IMR-90 (cell line): Measurements from ENCODE around the gene SORL1. TPM values are rescaled to one million over a fixed set of nuclear protein-coding genes. Genes with fewer than 3 reads are reported as not detected.

Experiments used
- ATAC-seq: fragments of 200-7000 bp; cut with Tn5 transposase; 2 replicates; pipeline ENCODE4 v1.9.1; 2020; ENCODE audit warnings: low read depth, mild to moderate bottlenecking, moderate library complexity
- BruUV-seq: library from RNA; stranded (reverse); fragments of 400-500 nt; replicated peaks from 2 replicates; lab custom pipeline; 2021; lab: Mats Ljungman, UMichigan
- CTCF ChIA-PET: fragments of 300-600 bp; formaldehyde crosslinking; extraction: SDS; loops from one replicate; lab custom pipeline; 2021; ENCODE audit warnings: antibody characterized with exemption; lab: Yijun Ruan, JAX
- POLR2A ChIA-PET: fragments of 300-600 bp; sonication (Branson Sonifier 250); formaldehyde crosslinking; loops from one replicate; lab custom pipeline; 2022; ENCODE audit warnings: antibody characterized with exemption; ENCODE audit not compliant: unreplicated experiment; lab: Charles Lee
- DNase-seq: peaks from one replicate; pipeline ENCODE4 v3.0.0; 2013
- H2AFZ ChIP-seq: replicated peaks from 2 replicates; pipeline ENCODE3; 2013; ENCODE audit warnings: low read length, mild to moderate bottlenecking; ENCODE audit not compliant: poor library complexity
- H2AK5ac ChIP-seq: 2 replicates; pipeline ENCODE4 v1.6.1; 2013; ENCODE audit warnings: low read depth, low read length, inconsistent platforms
- H2AK9ac ChIP-seq: replicated peaks from 2 replicates; pipeline ENCODE3; 2013; ENCODE audit warnings: mild to moderate bottlenecking, low read depth, low read length, moderate library complexity; ENCODE audit not compliant: poor library complexity
- H2BK120ac ChIP-seq: 2 replicates; pipeline ENCODE4 v1.6.1; 2013; ENCODE audit warnings: low read depth, low read length, inconsistent platforms
- H2BK15ac ChIP-seq: 3 replicates; pipeline ENCODE4 v1.6.1; 2013; ENCODE audit warnings: low read depth, low read length, inconsistent platforms
- H2BK20ac ChIP-seq: 2 replicates; pipeline ENCODE4 v1.6.1; 2013; ENCODE audit warnings: low read depth, mild to moderate bottlenecking, inconsistent platforms, low read length, moderate library complexity
- H2BK5ac ChIP-seq: 2 replicates; pipeline ENCODE4 v1.6.1; 2013; ENCODE audit warnings: mild to moderate bottlenecking, low read depth, low read length, inconsistent platforms; ENCODE audit not compliant: poor library complexity, severe bottlenecking
- H3K14ac ChIP-seq: replicated peaks from 2 replicates; pipeline ENCODE4 v1.6.1; 2013; ENCODE audit warnings: low read depth, low read length, inconsistent platforms
- H3K18ac ChIP-seq: 2 replicates; pipeline ENCODE4 v1.6.1; 2013; ENCODE audit warnings: low read depth, low read length, control low read depth
- H3K23ac ChIP-seq: 2 replicates; pipeline ENCODE4 v1.6.1; 2013; ENCODE audit warnings: low read depth, low read length, inconsistent platforms
- H3K27ac ChIP-seq: 2 replicates; pipeline ENCODE4 v1.5.1; 2013; ENCODE audit warnings: mild to moderate bottlenecking, control low read depth, low read length; ENCODE audit not compliant: insufficient read depth
- H3K27me3 ChIP-seq: 2 replicates; pipeline ENCODE4 v1.6.1; 2013; ENCODE audit warnings: low read length; ENCODE audit not compliant: control insufficient read depth, insufficient read depth
- H3K36me3 ChIP-seq: 2 replicates; pipeline ENCODE4 v1.6.1; 2013; ENCODE audit warnings: low read length, mixed read lengths; ENCODE audit not compliant: control insufficient read depth, insufficient read depth
- H3K4ac ChIP-seq: 2 replicates; pipeline ENCODE4 v1.6.1; 2013; ENCODE audit warnings: low read depth, low read length, inconsistent platforms
- H3K4me1 ChIP-seq: 2 replicates; pipeline ENCODE4 v1.6.1; 2013; ENCODE audit warnings: low read length, mixed read lengths; ENCODE audit not compliant: control insufficient read depth, insufficient read depth
- H3K4me2 ChIP-seq: 2 replicates; pipeline ENCODE4 v1.6.1; 2013; ENCODE audit warnings: low read depth, mild to moderate bottlenecking, control low read depth, low read length, moderate library complexity
- H3K4me3 ChIP-seq: 2 replicates; pipeline ENCODE4 v1.5.1; 2013; ENCODE audit warnings: low read depth, mild to moderate bottlenecking, control low read depth, low read length, moderate library complexity; ENCODE audit not compliant: insufficient read depth
- H3K56ac ChIP-seq: 2 replicates; pipeline ENCODE4 v1.6.1; 2013; ENCODE audit warnings: low read length, inconsistent platforms; ENCODE audit not compliant: insufficient read depth; ENCODE audit errors: extremely low read depth
- H3K79me1 ChIP-seq, 2 experiments: 2 replicates each; pipeline ENCODE4 v1.6.1; 2013; ENCODE audit warnings: low read length in 2 of 2, inconsistent platforms in 1 of 2, low read depth in 1 of 2
- H3K9ac ChIP-seq: 2 replicates; pipeline ENCODE4 v1.6.1; 2013; ENCODE audit warnings: low read depth, low read length, control low read depth
- H3K9me1 ChIP-seq: 2 replicates; pipeline ENCODE4 v1.6.1; 2013; ENCODE audit warnings: low read length, inconsistent platforms; ENCODE audit not compliant: insufficient read depth
- H3K9me3 ChIP-seq: 2 replicates; pipeline ENCODE4 v1.6.1; 2013; ENCODE audit warnings: low read length; ENCODE audit not compliant: control insufficient read depth, insufficient read depth
- H4K20me1 ChIP-seq: 2 replicates; pipeline ENCODE4 v1.6.1; 2013; ENCODE audit warnings: low read length, inconsistent platforms; ENCODE audit not compliant: insufficient read depth
- H4K5ac ChIP-seq: 2 replicates; pipeline ENCODE4 v1.6.1; 2013; ENCODE audit warnings: mild to moderate bottlenecking, low read depth, low read length, control low read depth
- H4K8ac ChIP-seq, 2 experiments: 2 replicates each; pipeline ENCODE4 v1.6.1; 2013; ENCODE audit warnings: low read depth in 2 of 2, low read length in 2 of 2, control low read depth in 1 of 2, inconsistent platforms in 1 of 2
- H4K91ac ChIP-seq: 2 replicates; pipeline ENCODE4 v1.6.1; 2013; ENCODE audit warnings: low read depth, low read length, inconsistent platforms; ENCODE audit not compliant: insufficient read depth
- BHLHE40 ChIP-seq: fragments of 150-350 bp; IDR thresholded peaks from 2 replicates; pipeline ENCODE4 v1.6.1; 2016; ENCODE audit warnings: mild to moderate bottlenecking, low read depth, low read length
- CHD1 ChIP-seq: IDR thresholded peaks from 2 replicates; pipeline ENCODE4 v1.6.1; 2012; ENCODE audit warnings: low read depth, low read length, improper control_type of control experiment
- FOS ChIP-seq: fragments of 150-350 bp; IDR thresholded peaks from 2 replicates; pipeline ENCODE4 v1.6.1; 2016; ENCODE audit warnings: low read depth, low read length
- MAFK ChIP-seq: IDR thresholded peaks from 2 replicates; pipeline ENCODE4 v1.6.1; 2012; ENCODE audit warnings: low read depth, low read length, improper control_type of control experiment
- MXI1 ChIP-seq: IDR thresholded peaks from 2 replicates; pipeline ENCODE4 v1.6.1; 2012; ENCODE audit warnings: low read depth, mild to moderate bottlenecking, low read length, moderate library complexity, borderline replicate concordance
- POLR2A ChIP-seq: IDR thresholded peaks from 2 replicates; pipeline ENCODE4 v1.6.1; 2012; ENCODE audit warnings: mild to moderate bottlenecking, low read depth, low read length
- RCOR1 ChIP-seq: IDR thresholded peaks from 2 replicates; pipeline ENCODE4 v1.6.1; 2012; ENCODE audit warnings: mild to moderate bottlenecking, low read length, improper control_type of control experiment; ENCODE audit not compliant: insufficient replicate concordance
- WGBS, 2 experiments: methylation state at CpG; one replicate each; pipeline versions ENCODE4 v1.1.5 to v1.1.7; 2013; ENCODE audit warnings: missing lambda C conversion rate in 2 of 2; ENCODE audit not compliant: insufficient read length in 1 of 2; ENCODE audit errors: extremely low coverage in 2 of 2; 5-methylcytosine and 5-hydroxymethylcytosine counted together
- dilution Hi-C: fragments of 300-500 bp; cut with HindIII; formaldehyde crosslinking; loops from one replicate; pipeline ENCODE4 v1.14.3; 2018; ENCODE audit warnings: low sequenced_read_pairs; ENCODE audit not compliant: unreplicated experiment
- in situ Hi-C: fragments of 300-500 bp; cut with MboI; formaldehyde crosslinking; loops from 3 replicates; pipeline ENCODE4 v1.14.3; 2019; ENCODE audit warnings: low sequenced_read_pairs, inconsistent platforms, mixed read lengths
- intact Hi-C: fragments of 100-400 bp; cut with micrococcal nuclease; formaldehyde crosslinking; loops from 2 replicates; pipeline ENCODE4 v1.10.0; 2022
- polyA plus RNA-seq, 3 experiments: library from polyadenylated mRNA; depleted of rRNA; stranded (reverse); fragments of >200 nt; gene quantifications; 2 replicates each; pipeline ENCODE4 v1.2.3, GENCODE V29; 2012; ENCODE audit warnings: low replicate concordance in 1 of 3
- total RNA-seq: library from RNA; depleted of rRNA; stranded (reverse); fragments of >200 nt; gene quantifications from 2 replicates; pipeline ENCODE4 v1.2.3, GENCODE V29; 2012
- TF ChIP-seq, protein P1 (sequence below): fragments of 150-350 bp; IDR thresholded peaks from 2 replicates; pipeline ENCODE4 v1.6.1; 2016; ENCODE audit warnings: low read depth, mild to moderate bottlenecking, low read length, moderate library complexity, borderline replicate concordance
- TF ChIP-seq, protein P2 (sequence below): conservative IDR thresholded peaks from 2 replicates; pipeline ENCODE4 v1.5.1; 2012; ENCODE audit warnings: mild to moderate bottlenecking, low read depth, low read length, improper control_type of control experiment

SORL1 gene
- total and polyA plus RNA-seq, 2 of the 4 experiments (the other 2 are of a cell fraction): 1.0 to 2.0 TPM

DNA sequence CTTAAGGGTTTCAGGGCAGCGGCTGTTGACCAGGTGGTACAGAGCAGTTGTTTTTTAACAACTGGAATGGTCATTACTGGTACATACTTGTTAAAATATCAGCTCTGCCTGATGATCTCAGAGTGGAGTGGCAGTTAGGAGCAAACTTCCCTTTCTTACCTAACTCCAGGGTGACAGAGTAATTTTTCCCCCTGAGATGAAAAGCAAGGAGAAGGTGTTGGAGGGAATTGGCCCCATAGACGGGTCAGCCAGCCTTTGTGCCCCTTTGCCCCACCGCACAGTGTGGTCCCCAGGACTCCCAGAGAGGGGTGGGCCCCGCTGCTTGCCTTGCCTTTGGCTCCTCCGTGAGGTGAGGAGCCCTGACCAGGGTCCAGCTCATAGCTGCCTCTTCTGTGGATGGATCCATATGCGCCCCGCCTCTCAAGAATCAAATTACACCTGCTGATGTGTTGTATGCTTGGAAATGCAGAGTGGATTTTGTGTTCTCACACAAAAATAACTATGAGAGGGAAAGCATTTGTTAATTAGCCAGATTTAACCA is 27.7 kb downstream of the SORL1 start:
- BruUV-seq: no TSS peak
- H4K5ac ChIP-seq: no peak overlapping the region
- peaks cover 2% of the 10 kb centered on the region; the same call in 1 of the 2 replicates for H3K4me1 ChIP-seq
- CTCF ChIA-PET: interaction anchor here (0.6 kb wide), 1 partner anchor 61 kb away, joined by 5 read pairs; no protein-coding TSS in a partner anchor
- no peak overlapping the region for H3K23ac ChIP-seq
- dilution Hi-C loops (no loop called here), intact Hi-C loops (no loop called here), in situ Hi-C loops (no loop called here)
- H3K4ac ChIP-seq: no peak overlapping the region
- H2BK15ac ChIP-seq: no peak overlapping the region
- no peaks in the 10 kb centered on the region for H3K79me1 ChIP-seq
- no peaks in the 10 kb centered on the region for H4K20me1 ChIP-seq
- H3K36me3 ChIP-seq: no peaks in the 10 kb centered on the region
- H4K8ac ChIP-seq: no peak overlapping the region
- TF ChIP-seq CHD1 (no peak), BHLHE40 (no peak), MAFK (no peak), FOS (no peak), MXI1 (no peak), POLR2A (no peak), RCOR1 (no peak)
- TF ChIP-seq, protein P1, sequence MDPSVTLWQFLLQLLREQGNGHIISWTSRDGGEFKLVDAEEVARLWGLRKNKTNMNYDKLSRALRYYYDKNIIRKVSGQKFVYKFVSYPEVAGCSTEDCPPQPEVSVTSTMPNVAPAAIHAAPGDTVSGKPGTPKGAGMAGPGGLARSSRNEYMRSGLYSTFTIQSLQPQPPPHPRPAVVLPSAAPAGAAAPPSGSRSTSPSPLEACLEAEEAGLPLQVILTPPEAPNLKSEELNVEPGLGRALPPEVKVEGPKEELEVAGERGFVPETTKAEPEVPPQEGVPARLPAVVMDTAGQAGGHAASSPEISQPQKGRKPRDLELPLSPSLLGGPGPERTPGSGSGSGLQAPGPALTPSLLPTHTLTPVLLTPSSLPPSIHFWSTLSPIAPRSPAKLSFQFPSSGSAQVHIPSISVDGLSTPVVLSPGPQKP: no peak
- TF ChIP-seq, protein P2, sequence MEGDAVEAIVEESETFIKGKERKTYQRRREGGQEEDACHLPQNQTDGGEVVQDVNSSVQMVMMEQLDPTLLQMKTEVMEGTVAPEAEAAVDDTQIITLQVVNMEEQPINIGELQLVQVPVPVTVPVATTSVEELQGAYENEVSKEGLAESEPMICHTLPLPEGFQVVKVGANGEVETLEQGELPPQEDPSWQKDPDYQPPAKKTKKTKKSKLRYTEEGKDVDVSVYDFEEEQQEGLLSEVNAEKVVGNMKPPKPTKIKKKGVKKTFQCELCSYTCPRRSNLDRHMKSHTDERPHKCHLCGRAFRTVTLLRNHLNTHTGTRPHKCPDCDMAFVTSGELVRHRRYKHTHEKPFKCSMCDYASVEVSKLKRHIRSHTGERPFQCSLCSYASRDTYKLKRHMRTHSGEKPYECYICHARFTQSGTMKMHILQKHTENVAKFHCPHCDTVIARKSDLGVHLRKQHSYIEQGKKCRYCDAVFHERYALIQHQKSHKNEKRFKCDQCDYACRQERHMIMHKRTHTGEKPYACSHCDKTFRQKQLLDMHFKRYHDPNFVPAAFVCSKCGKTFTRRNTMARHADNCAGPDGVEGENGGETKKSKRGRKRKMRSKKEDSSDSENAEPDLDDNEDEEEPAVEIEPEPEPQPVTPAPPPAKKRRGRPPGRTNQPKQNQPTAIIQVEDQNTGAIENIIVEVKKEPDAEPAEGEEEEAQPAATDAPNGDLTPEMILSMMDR: no peak
- no peak overlapping the region for H2BK20ac ChIP-seq
- H3K9me1 ChIP-seq: peaks cover 5% of the 10 kb centered on the region
- H2BK5ac ChIP-seq: no peak overlapping the region
- ATAC-seq (no peak; the same call in 1 of the 2 replicates), DNase-seq (no peak)
- H3K9ac ChIP-seq: no peak overlapping the region
- no peak overlapping the region for H3K14ac ChIP-seq
- H3K27ac ChIP-seq: no peak overlapping the region
- H3K56ac ChIP-seq: no peak overlapping the region
- H2AK9ac ChIP-seq: no peak overlapping the region
- H3K27me3 ChIP-seq: peaks cover 7% of the 10 kb centered on the region
- no peak overlapping the region for H3K4me3 ChIP-seq
- POLR2A ChIA-PET: no interaction called here
- no CpG with 5 or more reads among the region's 7 CpGs for WGBS, 2 experiments
- no peak overlapping the region for H4K91ac ChIP-seq
- H3K18ac ChIP-seq: no peak overlapping the region
- no peak overlapping the region for H2BK120ac ChIP-seq
- H2AK5ac ChIP-seq: no peak overlapping the region
- H3K9me3 ChIP-seq: no peaks in the 10 kb centered on the region
- no peak overlapping the region for H2AFZ ChIP-seq
- H3K4me2 ChIP-seq: no peak overlapping the region
